Muscle layer of duodenum (tissue), 2 donors: ENCODE measurements around the gene DAPK2.
"Not testable (repeated sequence)": the region's sequence is repeated elsewhere in the genome, so short reads cannot be mapped to it uniquely, and the experiment has no call there.

Experiments used
- H3K27ac ChIP-seq: one replicate; pipeline ENCODE4 v1.7.0; 2013; ENCODE audit warnings: mild to moderate bottlenecking, low read length
- H3K27me3 ChIP-seq: one replicate; pipeline ENCODE4 v1.7.0; 2013; ENCODE audit warnings: low read depth, mild to moderate bottlenecking, control low read depth, low read length
- H3K36me3 ChIP-seq, 2 donors: one replicate each; pipeline ENCODE4 v1.7.0; 2013; ENCODE audit warnings: low read length in 2 of 2, control low read depth in 1 of 2, mild to moderate bottlenecking in 1 of 2; ENCODE audit not compliant: insufficient read depth in 2 of 2, control insufficient read depth in 1 of 2
- H3K4me1 ChIP-seq, 2 donors: one replicate each; pipeline ENCODE4 v1.7.0; 2013; ENCODE audit warnings: low read length in 2 of 2, mild to moderate bottlenecking in 2 of 2, control low read depth in 1 of 2, moderate library complexity in 1 of 2; ENCODE audit not compliant: insufficient read depth in 2 of 2, control insufficient read depth in 1 of 2
- H3K4me3 ChIP-seq, 2 donors: one replicate each; pipeline ENCODE4 v1.7.0; 2013; ENCODE audit warnings: low read length in 2 of 2, low read depth in 1 of 2, mild to moderate bottlenecking in 1 of 2
- H3K9me3 ChIP-seq, 2 donors: one replicate each; pipeline ENCODE4 v1.7.0; 2013; ENCODE audit warnings: low read length in 2 of 2, control low read depth in 1 of 2, mild to moderate bottlenecking in 1 of 2; ENCODE audit not compliant: control insufficient read depth in 1 of 2
- donor health status: healthy.

The DAPK2 gene

DNA sequence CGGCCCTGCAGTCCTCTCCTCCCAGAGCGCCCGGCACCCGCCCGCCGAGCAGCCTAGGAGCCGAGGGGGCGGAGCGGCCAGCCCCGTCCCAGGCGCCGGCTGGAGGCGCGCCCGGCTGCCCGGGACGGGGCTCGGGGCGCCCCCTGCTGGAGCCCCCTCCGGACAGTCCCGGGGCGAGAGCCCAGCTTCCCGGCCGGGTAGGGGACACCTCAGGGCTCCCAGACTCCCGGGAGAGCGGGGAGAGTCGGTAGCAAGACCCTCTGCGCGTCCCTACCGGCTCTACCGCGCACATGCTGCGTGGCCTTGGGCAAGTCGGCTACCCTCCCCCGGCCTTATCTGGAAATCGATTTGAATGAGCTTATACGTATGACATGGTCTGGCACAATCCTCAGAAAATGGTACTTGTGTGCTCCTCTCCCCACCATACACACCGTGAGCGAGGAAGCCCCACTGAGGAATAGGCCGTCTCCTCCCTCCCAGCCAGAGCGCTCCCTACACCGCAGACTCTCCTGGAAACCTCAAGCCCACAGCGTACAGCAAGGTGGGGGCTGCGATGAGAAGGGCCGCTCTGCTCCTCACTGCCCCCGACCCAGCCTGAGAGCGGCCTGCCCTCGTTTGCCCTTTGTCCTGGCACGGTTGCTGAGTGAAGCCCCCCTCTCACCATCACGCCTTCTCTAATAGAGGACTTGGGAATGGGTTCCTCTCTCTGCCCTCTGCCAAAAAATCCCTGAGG lies at the start of gene DAPK2:
Gene DAPK2 (minus strand): TSS at position 65 of the 733 bp plus-strand sequence. CDS start 6,224 bp downstream, outside the sequence.
- no peak within 1 kb of the TSS for H3K27ac ChIP-seq
- H3K36me3 ChIP-seq = no peaks in the 10 kb centered on the region
- H3K27me3 ChIP-seq = peaks cover 4% of the 10 kb centered on the region
- H3K4me1 ChIP-seq = peaks cover 0 to 22% of the 10 kb centered on the region in 2 donors
- no peaks in the 10 kb centered on the region for H3K9me3 ChIP-seq
- peak within 1 kb of the TSS; percentile 56 to 69 for H3K4me3 ChIP-seq

DNA sequence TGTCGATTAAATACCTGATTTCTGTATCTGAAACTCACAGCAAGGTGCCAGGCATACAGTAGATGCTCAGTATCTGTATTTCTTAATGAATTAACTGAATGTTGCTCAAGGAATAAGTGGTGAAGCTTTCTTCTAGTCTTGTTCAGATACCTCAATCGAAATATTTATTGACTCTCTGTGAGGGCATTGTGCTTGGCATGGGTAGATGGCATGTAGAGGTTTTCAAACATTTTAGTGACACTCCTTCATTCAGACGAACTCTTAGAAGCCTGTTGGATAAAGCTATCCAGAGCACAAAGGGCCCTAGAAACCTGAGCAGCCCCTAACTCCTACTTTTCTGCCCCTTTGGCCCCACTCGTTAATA lies 49.1 kb upstream of the DAPK2 start:
- peaks cover 0 to 9% of the 10 kb centered on the region in 2 donors for H3K36me3 ChIP-seq
- H3K4me3 ChIP-seq = peak overlapping the region; percentile 92 to 93
- peak overlapping the region; percentile 16 for H3K27ac ChIP-seq
- H3K27me3 ChIP-seq = no peaks in the 10 kb centered on the region
- H3K4me1 ChIP-seq = peaks cover 12 to 40% of the 10 kb centered on the region in 2 donors
- no peaks in the 10 kb centered on the region for H3K9me3 ChIP-seq

GRCh38 chr15:64093627-64094417 lies 47.5 kb upstream of the DAPK2 start, which contains the start of gene CIAO2A:
TSS of gene CIAO2A (minus strand) at chr15:64093838. CDS start at chr15:64093768, 70 bp downstream.
- Histone ChIP-seq H3K27ac (peak within 1 kb of the TSS; percentile 97), H3K4me3 (peak within 1 kb of the TSS; percentile 90 to 96), H3K4me1 (peaks cover 12 to 44% of the 10 kb centered on the region in 2 donors)

DNA sequence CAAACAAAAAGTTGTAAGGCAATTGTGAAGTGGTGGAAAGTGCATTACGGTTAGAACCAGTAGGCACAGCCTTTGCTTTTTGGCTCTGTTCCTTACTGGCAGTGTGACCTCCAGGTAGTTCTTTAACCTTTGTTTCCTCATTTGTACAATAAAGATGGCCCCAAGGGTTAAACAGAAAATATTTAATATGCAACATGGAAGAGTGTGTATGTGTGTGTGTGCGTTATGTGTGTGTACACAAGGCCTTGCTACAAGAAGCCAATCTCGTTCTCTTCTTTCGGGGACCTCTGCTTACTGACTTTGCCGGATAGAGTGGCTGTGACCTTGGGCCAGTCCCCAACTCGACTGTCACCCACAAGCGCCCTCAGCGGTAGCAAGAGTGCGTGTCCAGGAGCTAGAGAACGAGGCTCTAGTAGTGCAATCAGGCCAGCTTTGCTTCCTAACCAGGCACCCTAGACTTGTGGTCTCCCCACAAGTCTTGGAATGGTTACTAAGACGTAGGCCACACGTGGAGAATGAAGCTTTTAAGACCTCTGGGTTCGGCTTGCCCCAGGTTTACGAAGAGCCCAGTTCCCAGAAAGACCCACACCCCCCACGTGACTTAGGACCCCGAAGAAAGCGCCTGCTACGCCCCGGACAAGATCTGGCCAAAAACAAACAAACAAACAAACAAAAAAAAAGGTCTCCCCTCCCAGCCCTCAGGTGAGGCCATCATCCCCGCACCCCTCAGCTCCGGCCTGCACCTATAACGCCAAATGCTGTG lies 46.8 kb upstream of the DAPK2 start:
- peaks cover 3 to 26% of the 10 kb centered on the region in 2 donors for H3K36me3 ChIP-seq
- peaks cover 11 to 41% of the 10 kb centered on the region in 2 donors for H3K4me1 ChIP-seq
- no peaks in the 10 kb centered on the region for H3K27me3 ChIP-seq
- peak overlapping the region; percentile 97 for H3K27ac ChIP-seq
- no peaks in the 10 kb centered on the region for H3K9me3 ChIP-seq
- H3K4me3 ChIP-seq = peak overlapping the region; percentile 90 to 96

More at GRCh38 chr15:64093627-64094417, 47.5 kb upstream of the DAPK2 start, which contains the start of gene CIAO2A:
- H3K27me3 ChIP-seq = no peaks in the 10 kb centered on the region
- peaks cover 0 to 18% of the 10 kb centered on the region in 2 donors for H3K36me3 ChIP-seq
- H3K9me3 ChIP-seq = no peaks in the 10 kb centered on the region

DNA sequence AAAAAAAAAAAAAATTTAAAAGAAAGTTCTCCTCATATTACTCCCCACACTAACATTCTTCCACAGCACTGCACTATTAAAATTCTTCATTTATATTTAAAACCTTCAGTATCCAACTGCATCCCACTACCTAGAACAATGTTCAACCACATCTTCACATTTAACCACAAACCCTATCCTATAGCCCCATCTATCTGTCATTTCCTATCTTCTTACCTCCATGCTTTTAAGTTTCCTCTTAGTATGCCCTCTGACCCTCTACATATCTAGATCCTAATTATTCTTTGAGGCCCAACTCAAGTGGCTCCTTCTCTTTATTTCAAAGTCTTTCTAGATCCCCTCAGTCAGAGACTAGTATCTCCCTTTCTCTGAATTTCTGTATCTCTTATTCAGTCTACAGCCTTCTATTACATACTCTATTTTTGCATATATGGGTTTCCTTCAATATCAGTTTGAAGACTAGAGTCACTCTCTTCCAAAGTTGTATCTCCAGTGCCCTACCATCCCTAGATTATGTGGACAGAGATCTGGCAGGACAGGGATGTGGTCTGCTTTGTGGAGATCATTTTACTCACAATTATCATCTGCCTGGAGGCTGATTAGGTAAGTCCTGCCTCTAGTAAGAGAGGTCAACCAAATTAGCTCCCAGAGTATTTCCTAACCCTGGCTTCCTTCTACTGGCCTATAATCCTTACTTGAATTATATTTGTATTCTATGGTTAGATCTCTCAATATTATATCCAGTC lies 46.0 kb upstream of the DAPK2 start:
- no peaks in the 10 kb centered on the region for H3K9me3 ChIP-seq
- peak overlapping the region; percentile 97 for H3K27ac ChIP-seq
- H3K4me3 ChIP-seq = peak overlapping the region in 1 of 2 donors; percentile 90
- peaks cover 5 to 33% of the 10 kb centered on the region in 2 donors for H3K4me1 ChIP-seq
- no peaks in the 10 kb centered on the region for H3K27me3 ChIP-seq
- peaks cover 7 to 33% of the 10 kb centered on the region in 2 donors for H3K36me3 ChIP-seq

GRCh38 chr15:64090527-64090926 lies 44.2 kb upstream of the DAPK2 start:
- Histone ChIP-seq H3K4me3 (no peak overlapping the region), H3K4me1 (peaks cover 5 to 24% of the 10 kb centered on the region in 2 donors), H3K27ac (peak overlapping the region; percentile 59), H3K36me3 (peaks cover 7 to 30% of the 10 kb centered on the region in 2 donors), H3K27me3 (no peaks in the 10 kb centered on the region), H3K9me3 (no peaks in the 10 kb centered on the region)

DNA sequence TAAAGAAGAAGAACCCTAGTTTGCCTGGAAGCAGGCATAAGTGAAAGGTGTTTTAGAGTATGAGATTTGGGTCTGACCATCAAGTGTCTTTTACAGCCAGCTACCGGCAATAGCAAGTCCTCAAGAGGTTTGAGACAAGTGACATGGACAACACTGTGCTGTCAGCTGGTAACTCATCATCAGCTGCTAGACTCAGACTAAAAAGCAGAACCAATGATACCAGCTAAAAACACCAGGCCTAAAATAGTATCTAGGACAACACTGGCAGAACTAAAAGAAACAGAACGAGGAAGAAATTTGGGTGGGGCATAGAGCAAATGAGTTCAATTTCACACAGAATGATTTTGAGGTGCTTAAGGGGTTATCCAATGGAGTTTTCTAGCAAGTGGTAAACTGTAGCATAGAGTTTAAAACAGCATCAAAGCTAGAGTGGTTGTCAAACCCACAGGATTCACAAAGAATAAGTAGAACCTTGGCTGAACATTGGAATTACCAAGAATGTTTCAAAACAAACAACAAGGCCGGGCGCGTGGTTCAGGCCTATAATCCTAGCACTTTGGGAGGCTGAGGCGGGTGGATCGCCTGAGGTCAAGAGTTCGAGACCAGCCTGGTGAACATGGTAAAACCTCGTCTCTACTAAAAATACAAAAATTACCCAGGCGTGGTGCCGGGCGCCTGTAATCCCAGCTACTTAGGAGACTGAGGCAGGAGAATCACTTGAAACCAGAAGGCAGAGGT lies 43.4 kb upstream of the DAPK2 start:
- Histone ChIP-seq H3K36me3 (peaks cover 7 to 30% of the 10 kb centered on the region in 2 donors), H3K4me3 (no peak overlapping the region), H3K27ac (peak overlapping the region; percentile 14), H3K27me3 (no peaks in the 10 kb centered on the region), H3K4me1 (peaks cover 5 to 22% of the 10 kb centered on the region in 2 donors), H3K9me3 (no peaks in the 10 kb centered on the region)

DNA sequence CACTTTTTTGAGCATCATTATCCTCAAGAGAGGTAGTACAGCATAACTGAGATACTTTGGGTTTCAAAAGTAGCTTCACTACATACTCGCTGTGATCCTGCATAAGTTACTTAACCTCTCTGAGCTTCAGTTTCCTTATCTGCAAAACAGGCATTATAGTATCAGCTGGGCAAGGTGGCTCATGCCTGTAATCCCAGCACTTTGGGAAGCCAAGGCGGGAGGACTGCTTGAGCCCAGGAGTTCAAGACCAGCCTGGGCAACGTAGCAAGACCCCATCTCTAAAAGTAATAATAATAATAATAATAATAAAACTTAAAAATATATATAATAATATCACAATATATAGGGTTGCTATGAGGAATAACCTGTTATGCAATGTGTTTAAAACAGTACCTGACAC lies 36.5 kb upstream of the DAPK2 start:
- Histone ChIP-seq H3K9me3 (no peaks in the 10 kb centered on the region), H3K27ac (no peak overlapping the region), H3K36me3 (peaks cover 9 to 22% of the 10 kb centered on the region in 2 donors), H3K4me3 (no peak overlapping the region), H3K4me1 (no peaks in the 10 kb centered on the region), H3K27me3 (no peaks in the 10 kb centered on the region)

GRCh38 chr15:64073496-64073895 lies 27.2 kb upstream of the DAPK2 start:
- peaks cover 0 to 16% of the 10 kb centered on the region in 2 donors for H3K4me1 ChIP-seq
- not testable (repeated sequence) for H3K27me3 ChIP-seq, H3K27ac ChIP-seq, H3K9me3 ChIP-seq, H3K4me3 ChIP-seq
- peaks cover 21 to 28% of the 10 kb centered on the region in 2 donors for H3K36me3 ChIP-seq

GRCh38 chr15:64072812-64073211 lies 26.5 kb upstream of the DAPK2 start:
- Histone ChIP-seq H3K9me3 (no peaks in the 10 kb centered on the region), H3K36me3 (peaks cover 21 to 28% of the 10 kb centered on the region in 2 donors), H3K27ac (no peak overlapping the region), H3K4me1 (peaks cover 0 to 16% of the 10 kb centered on the region in 2 donors), H3K4me3 (no peak overlapping the region), H3K27me3 (no peaks in the 10 kb centered on the region)
